Kidney (tissue), 14 donors: ENCODE measurements around the gene P2RX7. TPM values are rescaled to one million over a fixed set of nuclear protein-coding genes. Genes with fewer than 3 reads are reported as not detected.

Experiments
- DNase-seq, 5 donors: peaks; one replicate each; pipeline ENCODE4 v3.0.0-alpha.2; 2013 to 2020
- FAIRE-seq: peaks from 2 replicates; lab custom pipeline; 2012; peaks lifted over from hg19 to GRCh38; lab: Jason Lieb, UNC
- H3K27ac ChIP-seq, 2 donors: one replicate each; pipeline ENCODE4 v1.7.0; 2013; ENCODE audit warnings: low read depth in 2 of 2, low read length in 2 of 2, inconsistent platforms in 1 of 2
- H3K27me3 ChIP-seq: one replicate; pipeline ENCODE4 v1.7.1; 2013; ENCODE audit warnings: low read length, inconsistent platforms; ENCODE audit not compliant: control insufficient read depth, insufficient read depth
- H3K36me3 ChIP-seq, 3 donors: one replicate each; pipeline versions ENCODE4 v1.7.0 to v1.7.1; 2013; ENCODE audit warnings: low read length in 3 of 3, control low read depth in 1 of 3, inconsistent platforms in 1 of 3; ENCODE audit not compliant: insufficient read depth in 3 of 3, control insufficient read depth in 2 of 3
- H3K4me1 ChIP-seq, 3 donors: one replicate each; pipeline versions ENCODE4 v1.7.0 to v1.7.1; 2013; ENCODE audit warnings: low read length in 3 of 3, inconsistent platforms in 1 of 3, low read depth in 1 of 3; ENCODE audit not compliant: control insufficient read depth in 2 of 3, insufficient read depth in 2 of 3
- H3K4me3 ChIP-seq, 3 donors: one replicate each; pipeline versions ENCODE4 v1.7.0 to v1.8.1; 2013; ENCODE audit warnings: low read length in 3 of 3, control low read depth in 1 of 3, inconsistent platforms in 1 of 3
- H3K9ac ChIP-seq, 3 donors: one replicate each; pipeline versions ENCODE4 v1.7.0 to v1.7.1; 2013; ENCODE audit warnings: low read length in 3 of 3, control low read depth in 1 of 3, inconsistent platforms in 1 of 3
- H3K9me3 ChIP-seq, 3 donors: one replicate each; pipeline versions ENCODE4 v1.7.0 to v1.7.1; 2013; ENCODE audit warnings: low read length in 3 of 3, control low read depth in 1 of 3, inconsistent platforms in 1 of 3; ENCODE audit not compliant: control insufficient read depth in 2 of 3, insufficient read depth in 1 of 3
- intact Hi-C: fragments of 100-400 bp; cut with DNase I; formaldehyde crosslinking; loops from one replicate; pipeline ENCODE4 v1.11.1; 2022
- polyA plus RNA-seq: library from polyadenylated mRNA; stranded (reverse); fragments of 350-450 nt; fragmentation: Illumina TruSeq; extraction: RNeasy Lipid Tissue Mini Kit (QIAGEN cat#74804); gene quantifications from one replicate; pipeline ENCODE4 v1.2.3, GENCODE V29; 2014; ENCODE audit warnings: low read depth, low replicate concordance; ENCODE audit not compliant: insufficient read depth
- total RNA-seq: library from RNA; stranded (reverse); fragmentation: NEBNext Ultra II Directional; extraction: Animal tissue kit (Norgen Biotek cat#: 25700); gene quantifications from one replicate; pipeline ENCODE4 v1.2.1, GENCODE V29; 2021
- TF ChIP-seq, protein P1 (sequence below): IDR thresholded peaks from 3 replicates; pipeline ENCODE4 v1.5.1; 2012; ENCODE audit warnings: mild to moderate bottlenecking, moderate library complexity, borderline replicate concordance; ENCODE audit not compliant: insufficient read depth; ENCODE audit errors: extremely low read depth
- donor health status: control.
- donor health status: control.
- donor health status: control.
- donor health status: control.
- donor health status: control.
- donor health status: DM: yes; HTN: yes; CAD: no.
- donor health status: Normal renal cell carcinoma (clear cell type).

The P2RX7 gene
- total and polyA plus RNA-seq, 2 donors from 2014 or later, result 0.45 to 3.5 TPM

GRCh38 chr12:121222847-121223246 is 90.2 kb downstream of the P2RX7 start:
- H3K36me3 ChIP-seq, result peaks cover 0 to 5% (median 2%) of the 10 kb centered on the region in 3 donors
- no peak overlapping the region for H3K4me3 ChIP-seq
- no peak overlapping the region for H3K9ac ChIP-seq
- no peaks in the 10 kb centered on the region for H3K27me3 ChIP-seq
- no peaks in the 10 kb centered on the region for H3K9me3 ChIP-seq
- FAIRE-seq (no peak), DNase-seq (peak in 1 of 5 donors; percentile 60)
- no peak overlapping the region for H3K27ac ChIP-seq
- TF ChIP-seq, protein P1, sequence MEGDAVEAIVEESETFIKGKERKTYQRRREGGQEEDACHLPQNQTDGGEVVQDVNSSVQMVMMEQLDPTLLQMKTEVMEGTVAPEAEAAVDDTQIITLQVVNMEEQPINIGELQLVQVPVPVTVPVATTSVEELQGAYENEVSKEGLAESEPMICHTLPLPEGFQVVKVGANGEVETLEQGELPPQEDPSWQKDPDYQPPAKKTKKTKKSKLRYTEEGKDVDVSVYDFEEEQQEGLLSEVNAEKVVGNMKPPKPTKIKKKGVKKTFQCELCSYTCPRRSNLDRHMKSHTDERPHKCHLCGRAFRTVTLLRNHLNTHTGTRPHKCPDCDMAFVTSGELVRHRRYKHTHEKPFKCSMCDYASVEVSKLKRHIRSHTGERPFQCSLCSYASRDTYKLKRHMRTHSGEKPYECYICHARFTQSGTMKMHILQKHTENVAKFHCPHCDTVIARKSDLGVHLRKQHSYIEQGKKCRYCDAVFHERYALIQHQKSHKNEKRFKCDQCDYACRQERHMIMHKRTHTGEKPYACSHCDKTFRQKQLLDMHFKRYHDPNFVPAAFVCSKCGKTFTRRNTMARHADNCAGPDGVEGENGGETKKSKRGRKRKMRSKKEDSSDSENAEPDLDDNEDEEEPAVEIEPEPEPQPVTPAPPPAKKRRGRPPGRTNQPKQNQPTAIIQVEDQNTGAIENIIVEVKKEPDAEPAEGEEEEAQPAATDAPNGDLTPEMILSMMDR, result no peak
- intact Hi-C loops, result no loop called here
- H3K4me1 ChIP-seq, result peaks cover 0 to 11% (median 0%) of the 10 kb centered on the region in 3 donors

DNA sequence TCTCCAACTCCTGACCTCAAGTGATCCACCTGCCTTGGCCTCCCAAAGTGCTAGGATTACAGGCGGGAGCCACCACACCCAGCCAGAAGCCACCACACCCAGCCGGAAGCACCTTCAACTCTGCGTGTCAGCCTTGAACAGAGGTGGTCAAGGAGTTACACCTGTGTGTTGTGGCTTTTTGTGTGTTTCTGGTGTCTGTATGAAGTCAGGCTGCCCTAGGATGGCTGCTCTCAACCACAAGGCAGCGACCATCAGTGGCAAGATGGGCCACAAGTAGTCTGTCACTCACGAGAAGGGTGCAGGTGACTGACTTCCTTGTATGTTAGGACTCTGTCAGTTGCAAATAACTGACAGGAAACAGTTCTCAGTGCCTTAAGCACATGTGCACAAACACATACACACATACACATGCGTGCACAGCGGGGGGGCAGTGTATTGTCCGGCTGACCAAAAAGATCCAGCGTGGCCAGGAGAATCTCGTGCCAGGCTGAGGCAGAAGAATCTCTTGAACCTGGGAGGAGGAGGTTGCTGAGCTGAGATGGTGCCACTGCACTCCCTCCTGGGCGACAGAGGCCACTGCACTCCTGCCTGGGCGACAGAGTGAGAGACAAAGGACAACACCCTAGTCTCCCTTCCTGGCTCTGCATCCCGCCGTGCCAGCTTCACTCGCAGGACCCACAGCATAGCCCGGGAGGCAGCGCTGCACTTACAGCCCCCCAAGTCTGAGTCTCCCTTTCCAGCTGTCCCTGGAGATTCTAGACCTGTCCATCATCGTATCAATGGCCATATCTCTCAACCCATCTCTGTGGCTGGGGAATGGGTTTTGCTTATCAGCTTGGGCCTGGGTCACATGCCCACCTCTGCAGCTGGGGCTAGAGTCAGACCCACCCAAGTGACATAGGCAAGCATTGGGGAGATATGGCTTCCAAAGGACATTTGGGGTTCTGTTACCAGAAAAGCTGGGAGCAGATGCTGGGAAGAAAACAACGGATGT is 90.9 kb downstream of the P2RX7 start:
- TF ChIP-seq, protein P1, result no peak
- FAIRE-seq (no peak), DNase-seq (peak in 1 of 5 donors; percentile 58)
- Histone ChIP-seq H3K36me3 (peaks cover 0 to 5% (median 2%) of the 10 kb centered on the region in 3 donors), H3K4me1 (peaks cover 0 to 5% (median 0%) of the 10 kb centered on the region in 3 donors), H3K9ac (no peak overlapping the region), H3K4me3 (no peak overlapping the region), H3K9me3 (no peaks in the 10 kb centered on the region), H3K27ac (no peak overlapping the region), H3K27me3 (no peaks in the 10 kb centered on the region)
- intact Hi-C loops, result no loop called here

- no peak overlapping the region for H3K27ac ChIP-seq
- H3K9ac ChIP-seq, result no peak overlapping the region
- H3K4me3 ChIP-seq, result no peak overlapping the region
- no peaks in the 10 kb centered on the region for H3K27me3 ChIP-seq
- TF ChIP-seq, protein P1, result no peak
- peaks cover 0 to 2% (median 0%) of the 10 kb centered on the region in 3 donors for H3K36me3 ChIP-seq
- intact Hi-C loops, result no loop called here
- peaks cover 0 to 8% (median 2%) of the 10 kb centered on the region in 3 donors for H3K4me1 ChIP-seq
- H3K9me3 ChIP-seq, result no peaks in the 10 kb centered on the region
- peak in 1 of 5 donors; percentile 48 for DNase-seq
- FAIRE-seq, result no peak
These were observed 91.9 kb downstream of the P2RX7 start for GRCh38 chr12:121224591-121224990.
